Measurements from ENCODE around the gene PGLYRP2. TPM values are rescaled to one million over a fixed set of nuclear protein-coding genes. Genes with fewer than 3 reads are reported as not detected.

Gene PGLYRP2
- total RNA-seq, 1 experiment from 2014 or later, result not detected

DNA sequence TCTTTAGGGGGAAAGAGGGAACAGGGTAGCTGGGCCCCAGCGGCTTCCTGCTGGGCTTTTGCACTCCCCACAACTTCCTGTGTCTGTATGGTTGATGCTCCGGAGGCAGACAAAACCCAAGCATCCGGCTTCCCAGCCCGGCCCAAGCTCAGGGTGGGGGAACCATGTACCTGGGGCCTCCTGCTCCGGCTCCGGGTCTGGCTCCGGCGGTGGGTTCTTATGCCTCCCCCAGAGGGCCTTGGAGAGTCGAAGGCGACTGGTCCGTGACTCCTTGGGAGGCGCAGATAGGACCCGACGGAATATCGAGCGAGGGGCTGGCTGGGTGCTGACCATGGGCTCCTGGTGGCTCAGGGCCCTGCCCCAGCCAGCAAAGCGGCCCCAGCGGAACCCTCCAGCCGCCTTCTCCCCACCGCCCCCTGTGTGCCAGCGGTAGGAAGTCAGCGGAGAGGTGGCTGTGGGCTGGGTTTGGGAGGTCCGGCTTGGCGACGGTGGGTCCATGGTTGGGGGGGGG, 15.4 kb downstream of the PGLYRP2 start:
- Histone ChIP-seq H3K27me3 (ENCODE audit: insufficient read depth, low read length) (no peaks in the 10 kb centered on the region), H3K9me2 (ENCODE audit: insufficient read depth) (no peaks in the 10 kb centered on the region), H2AFZ (ENCODE audit: low read depth, low read length, poor library complexity, severe bottlenecking) (no peak overlapping the region), H3K4me3 (replicated peaks in 1 of 2; ENCODE audit: low read depth in 1 of 2, low read length in 2 of 2) (no peak overlapping the region), H3K9me3 (ENCODE audit: control insufficient read depth in 1 of 2, insufficient read depth in 1 of 2, low read depth in 1 of 2, low read length in 2 of 2) (no peaks in the 10 kb centered on the region), H3K4me2 (ENCODE audit: low read length) (no peak overlapping the region), H3K9ac (ENCODE audit: low read length) (no peak overlapping the region), H3K27ac (ENCODE audit: low read depth, low read length) (no peak overlapping the region), H3K4me1 (ENCODE audit: control insufficient read depth in 1 of 2, insufficient read depth in 2 of 2, low read length in 2 of 2) (peaks cover 0 to 7% of the 10 kb centered on the region in 2 experiments; a peak in 2 of 4 replicates), H3K79me2 (ENCODE audit: insufficient read depth, low read length) (no peaks in the 10 kb centered on the region), H3K36me3 (ENCODE audit: control insufficient read depth in 1 of 2, insufficient read depth in 2 of 2, low read length in 2 of 2) (no peaks in the 10 kb centered on the region), H4K20me1 (ENCODE audit: insufficient read depth) (no peaks in the 10 kb centered on the region)
- RAD21 ChIA-PET (ENCODE audit: low non-redundant PET in 1 of 2, low total read pairs in 2 of 2, uncharacterized antibody in 2 of 2, unreplicated experiment in 2 of 2), result no interaction called here
- POLR2A ChIA-PET, result interaction anchor here (1.5 kb wide), 1 partner anchor 10 kb away, joined by 3 read pairs; no protein-coding TSS in a partner anchor
- DNase-seq (ENCODE audit: low read depth, low spot score), result no peak
- BruUV-seq (replicated peaks), result no TSS peak
- TF ChIP-seq SRF (IDR thresholded peaks at IDR 0.05; ENCODE audit: low read depth) (no peak), POLR2AphosphoS5 (IDR thresholded peaks at IDR 0.05; ENCODE audit: low read depth, low read length) (no peak), SIN3A (IDR thresholded peaks at IDR 0.05; ENCODE audit: low read depth) (no peak), YY1 (IDR thresholded peaks at IDR 0.05; ENCODE audit: extremely low read depth, insufficient replicate concordance, low read depth, low read length) (no peak), POLR2A (IDR thresholded peaks at IDR 0.05; ENCODE audit: borderline replicate concordance, extremely low read depth, insufficient read depth, insufficient read length) (no peak), EGR1 (IDR thresholded peaks at IDR 0.05; ENCODE audit: low read depth) (no peak), EZH2phosphoT487 (IDR thresholded peaks at IDR 0.05; ENCODE audit: borderline replicate concordance) (no peak), ELF1 (IDR thresholded peaks at IDR 0.05; ENCODE audit: borderline replicate concordance, low read depth) (no peak), ZFX (IDR thresholded peaks at IDR 0.05) (no peak), JUND (IDR thresholded peaks at IDR 0.05) (no peak), EZH2 (IDR thresholded peaks at IDR 0.05) (no peak), RAD21 (IDR thresholded peaks at IDR 0.05; ENCODE audit: low read depth) (no peak)
- TF ChIP-seq, protein P1, sequence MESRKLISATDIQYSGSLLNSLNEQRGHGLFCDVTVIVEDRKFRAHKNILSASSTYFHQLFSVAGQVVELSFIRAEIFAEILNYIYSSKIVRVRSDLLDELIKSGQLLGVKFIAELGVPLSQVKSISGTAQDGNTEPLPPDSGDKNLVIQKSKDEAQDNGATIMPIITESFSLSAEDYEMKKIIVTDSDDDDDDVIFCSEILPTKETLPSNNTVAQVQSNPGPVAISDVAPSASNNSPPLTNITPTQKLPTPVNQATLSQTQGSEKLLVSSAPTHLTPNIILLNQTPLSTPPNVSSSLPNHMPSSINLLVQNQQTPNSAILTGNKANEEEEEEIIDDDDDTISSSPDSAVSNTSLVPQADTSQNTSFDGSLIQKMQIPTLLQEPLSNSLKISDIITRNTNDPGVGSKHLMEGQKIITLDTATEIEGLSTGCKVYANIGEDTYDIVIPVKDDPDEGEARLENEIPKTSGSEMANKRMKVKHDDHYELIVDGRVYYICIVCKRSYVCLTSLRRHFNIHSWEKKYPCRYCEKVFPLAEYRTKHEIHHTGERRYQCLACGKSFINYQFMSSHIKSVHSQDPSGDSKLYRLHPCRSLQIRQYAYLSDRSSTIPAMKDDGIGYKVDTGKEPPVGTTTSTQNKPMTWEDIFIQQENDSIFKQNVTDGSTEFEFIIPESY (IDR thresholded peaks at IDR 0.05; ENCODE audit: extremely low read depth, insufficient replicate concordance, low read length), result no peak
- TF ChIP-seq, protein P2, sequence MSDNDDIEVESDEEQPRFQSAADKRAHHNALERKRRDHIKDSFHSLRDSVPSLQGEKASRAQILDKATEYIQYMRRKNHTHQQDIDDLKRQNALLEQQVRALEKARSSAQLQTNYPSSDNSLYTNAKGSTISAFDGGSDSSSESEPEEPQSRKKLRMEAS (IDR thresholded peaks at IDR 0.05), result no peak
- TF ChIP-seq, protein P3, sequence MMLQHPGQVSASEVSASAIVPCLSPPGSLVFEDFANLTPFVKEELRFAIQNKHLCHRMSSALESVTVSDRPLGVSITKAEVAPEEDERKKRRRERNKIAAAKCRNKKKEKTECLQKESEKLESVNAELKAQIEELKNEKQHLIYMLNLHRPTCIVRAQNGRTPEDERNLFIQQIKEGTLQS (IDR thresholded peaks at IDR 0.05), result no peak
- intact Hi-C loops (cut with micrococcal nuclease), result no loop called here
- CTCF ChIA-PET, result interaction anchor here (2.1 kb wide), 1 partner anchor 10 kb away, joined by 4 read pairs; no protein-coding TSS in a partner anchor
- no peak for ATAC-seq
